NCI-H226 (cell line): ENCODE measurements around the gene LRRC31.
A peak's percentile ranks its signal among the peaks of the same experiment; 100 is the strongest.

Experiments
- DNase-seq: peaks from one replicate; pipeline ENCODE4 v3.0.0-alpha.2; 2015

The LRRC31 gene

DNA sequence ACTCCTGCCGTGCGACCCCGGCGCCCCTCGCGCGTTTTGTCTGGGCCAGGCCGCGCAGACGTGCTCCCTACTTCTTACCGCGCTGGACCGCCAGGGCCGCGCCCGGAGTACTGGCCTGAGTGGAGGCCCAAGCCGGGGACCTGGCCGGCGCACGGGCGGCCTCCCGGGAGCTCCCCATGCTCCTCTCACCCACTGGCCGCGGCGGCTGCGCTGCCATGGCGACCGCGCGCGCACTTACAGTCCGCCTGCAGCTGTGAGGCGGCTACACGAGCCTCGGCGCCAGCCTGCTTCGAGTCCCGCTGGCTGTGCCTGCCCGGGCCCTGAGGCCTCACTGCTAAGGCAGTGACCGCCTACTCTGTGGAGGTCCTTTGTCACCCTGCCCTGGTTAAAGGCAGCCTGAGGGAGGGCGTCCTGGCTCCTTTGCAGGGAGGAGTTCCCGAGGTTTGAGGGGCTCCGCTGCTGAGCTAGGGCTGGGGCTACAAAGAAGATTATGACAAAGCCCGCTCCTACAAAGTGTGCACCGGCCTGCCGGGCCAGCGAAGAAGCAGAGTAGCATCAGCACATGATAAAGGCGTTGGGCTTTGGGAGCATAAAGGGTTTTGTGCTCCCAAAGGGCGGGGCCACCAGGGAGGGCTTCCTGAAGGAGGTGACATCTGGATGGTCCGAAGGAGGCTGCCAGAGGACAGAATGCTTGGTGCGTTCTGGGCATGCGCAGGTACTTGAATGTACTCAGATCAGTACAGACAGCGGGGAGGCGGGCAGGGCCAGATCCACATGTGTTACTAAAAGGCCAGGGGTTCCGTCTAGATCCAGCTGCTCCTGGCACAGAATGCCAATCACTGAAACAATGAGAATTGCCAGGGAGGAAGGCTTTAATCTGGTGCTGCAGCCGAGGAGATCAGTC, 57.2 kb downstream of the LRRC31 start, which contains the start of the genes LRRC34 and LRRIQ4:
TSS of gene LRRC34 (minus strand) at position 573 of the 904 bp plus-strand sequence. CDS start at position 217, 356 bp downstream.
TSS of gene LRRIQ4 (plus strand) at position 539 of the 904 bp plus-strand sequence. CDS start 9,052 bp downstream, outside the sequence.
- no peak for DNase-seq

DNA sequence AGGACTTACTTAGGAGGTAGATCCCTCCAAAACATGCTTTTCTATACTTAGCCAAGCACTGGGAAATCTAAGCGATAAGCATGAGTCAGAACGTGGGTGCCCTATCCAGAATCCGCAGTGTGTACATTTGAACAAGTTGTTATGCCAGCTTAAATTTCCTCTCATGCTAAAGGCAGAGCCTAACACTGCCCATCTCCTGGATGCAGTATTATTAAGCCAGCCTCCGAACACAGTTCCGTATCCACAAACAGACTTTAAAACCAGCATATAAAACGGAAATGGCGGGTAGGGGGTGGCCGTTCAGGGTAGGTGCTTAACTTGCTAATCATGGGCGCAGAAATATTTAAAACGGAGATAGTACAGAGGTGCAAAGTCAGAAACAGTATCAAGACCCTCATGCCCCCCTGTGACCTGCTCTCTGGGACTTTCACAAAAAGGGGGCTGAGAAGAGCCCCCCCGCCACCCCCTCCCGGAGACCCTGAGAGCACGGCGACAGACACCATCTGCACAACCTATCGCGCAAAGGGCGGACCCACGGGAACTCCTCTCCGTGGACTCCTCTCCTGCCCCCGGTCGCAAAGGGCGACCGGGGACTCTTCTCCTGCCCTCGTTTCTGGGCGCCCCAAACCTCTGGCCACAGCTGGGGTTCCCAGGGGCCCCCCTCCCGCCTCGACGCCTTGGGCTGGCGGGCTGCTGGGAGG, 58.0 kb downstream of the LRRC31 start:
- peak; percentile 8 for DNase-seq

DNA sequence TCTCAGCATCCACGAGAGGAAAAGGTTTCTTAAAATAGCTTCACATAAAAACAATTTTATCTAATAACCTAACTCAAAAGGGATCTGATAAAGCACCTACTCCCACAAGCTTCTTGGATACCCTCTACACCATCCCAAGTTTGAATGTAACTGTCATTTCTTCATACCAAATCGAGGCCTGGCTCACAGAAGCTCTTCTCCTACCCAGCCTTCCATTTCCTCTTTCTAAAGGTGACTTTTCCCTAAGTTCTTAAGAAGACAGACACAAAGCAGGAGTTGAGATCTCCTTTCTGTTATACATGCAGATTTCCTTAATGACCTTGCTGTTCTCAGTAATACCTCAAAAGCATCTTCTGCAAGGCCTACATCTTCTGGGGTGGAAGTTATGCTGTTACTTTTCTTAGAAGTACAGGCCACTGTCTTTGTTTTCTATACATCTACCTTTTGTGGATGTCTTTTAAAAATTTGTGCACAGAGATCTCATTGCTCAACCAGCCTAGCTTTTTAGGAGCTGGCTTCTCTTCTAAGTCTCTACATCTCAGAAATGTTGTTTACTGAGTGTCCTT, 60.4 kb downstream of the LRRC31 start:
- DNase-seq, result no peak

DNA sequence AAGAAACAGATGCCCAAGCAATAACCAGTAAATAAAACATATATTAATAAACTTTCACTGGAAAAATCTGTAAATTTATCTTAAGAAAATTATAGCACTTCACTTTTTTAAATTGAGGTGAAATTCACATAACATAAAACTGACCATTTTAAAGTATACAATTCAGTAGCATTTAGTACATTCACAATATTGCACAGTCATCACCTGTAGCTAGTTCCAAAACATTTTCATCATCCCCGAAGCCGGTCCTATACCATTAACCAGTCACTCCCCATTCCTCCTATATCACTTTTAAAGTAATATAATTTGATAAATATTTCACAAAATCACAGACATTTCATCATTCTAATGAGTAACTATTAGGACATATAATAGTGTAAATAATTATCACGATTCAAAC, 65.1 kb downstream of the LRRC31 start:
- DNase-seq, result no peak

DNA sequence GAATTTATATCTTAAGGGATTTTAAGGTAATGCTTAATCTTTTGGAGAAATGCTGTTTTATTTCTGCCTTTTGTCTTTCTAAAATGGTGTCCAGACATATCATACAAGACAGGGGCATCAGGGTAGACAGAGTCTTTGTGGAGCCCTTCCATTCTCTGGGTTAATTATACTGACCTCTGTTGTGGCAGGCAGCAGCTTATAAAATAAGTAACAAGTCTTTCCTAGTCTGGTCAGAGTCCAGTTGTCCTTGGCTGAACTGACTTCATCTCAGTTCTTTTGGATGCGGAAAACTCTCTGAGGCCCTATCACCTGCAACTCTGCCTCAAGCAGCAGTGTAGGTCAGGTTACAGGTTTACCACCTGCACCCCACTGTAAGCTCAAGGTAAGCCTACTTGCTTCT, 77.4 kb downstream of the LRRC31 start:
- no peak for DNase-seq

DNA sequence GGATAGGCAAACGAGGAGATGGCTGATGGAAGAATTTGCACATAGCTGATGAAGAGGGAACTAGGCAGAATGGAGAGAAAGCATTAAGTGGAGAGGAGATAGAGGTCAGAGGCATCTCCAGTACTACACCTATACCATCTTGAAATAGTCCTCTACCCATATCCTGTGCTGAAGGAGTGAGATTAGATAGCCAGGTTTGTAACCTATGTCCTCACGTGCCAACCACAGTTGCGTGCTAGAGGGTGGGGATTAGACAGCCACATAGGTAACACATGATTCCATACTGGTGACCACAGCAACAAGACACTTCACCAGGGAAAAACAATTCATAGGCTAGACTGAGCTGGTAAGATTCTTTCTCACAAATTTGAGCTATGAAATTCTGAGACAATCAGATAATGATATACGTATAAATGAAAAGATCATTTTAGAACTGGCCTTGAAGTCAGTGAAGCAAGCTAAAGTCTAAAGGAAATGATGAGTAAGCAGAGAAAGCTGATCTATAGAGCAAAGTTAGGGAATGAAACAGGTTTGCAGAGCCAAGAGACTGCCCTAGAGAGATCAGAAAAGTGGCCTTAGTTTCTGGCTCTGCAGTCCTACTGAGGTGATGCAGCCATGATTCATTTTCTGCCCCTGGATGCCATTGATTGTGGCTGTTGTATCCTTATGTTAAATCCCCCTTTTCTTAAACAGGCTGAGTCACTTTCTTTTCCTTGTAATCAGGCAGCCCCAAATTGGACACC, 78.9 kb downstream of the LRRC31 start:
- no peak for DNase-seq

DNA sequence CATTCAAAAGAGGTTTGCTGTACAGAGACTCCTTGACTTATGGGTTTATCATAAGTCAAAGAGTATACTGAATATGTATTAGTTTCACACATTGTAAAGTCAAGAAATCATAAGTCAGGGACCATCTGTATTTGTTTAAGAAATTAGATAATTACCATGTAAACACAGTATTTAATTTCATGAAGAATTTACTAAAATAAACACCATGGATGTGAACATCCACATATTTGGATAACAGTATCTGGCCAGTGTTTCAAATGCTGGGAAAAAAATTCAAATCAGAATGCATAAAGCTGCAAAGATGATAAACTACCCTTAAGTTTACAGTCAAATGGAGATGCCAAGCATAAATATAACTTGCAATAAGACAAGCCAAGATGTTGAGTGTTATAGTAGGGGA, 79.5 kb downstream of the LRRC31 start:
- no peak for DNase-seq
